Right lobe of liver (tissue), 4 donors: ENCODE results near the gene KCNA4.

Experiments
- CTCF ChIP-seq, 4 donors: fragments of 200-600 bp in 3 of 4; fragments of 450-650 bp in 1 of 4; IDR thresholded peaks; one replicate each; pipeline versions ENCODE4 v1.5.1 to v1.8.0; 2016 to 2022; ENCODE audit warnings: antibody characterized with exemption in 4 of 4, mild to moderate bottlenecking in 2 of 4
- POLR2A ChIP-seq: fragments of 450-650 bp; IDR thresholded peaks from one replicate; pipeline ENCODE4 v1.6.1; 2017; ENCODE audit warnings: antibody characterized with exemption, mild to moderate bottlenecking
- donor health status: DM: no; HTN: no; CAD: no.
- donor health status: DM: no; HTN: no; CAD: no.
- donor health status: DM: no; HTN: yes; CAD: no.

DNA sequence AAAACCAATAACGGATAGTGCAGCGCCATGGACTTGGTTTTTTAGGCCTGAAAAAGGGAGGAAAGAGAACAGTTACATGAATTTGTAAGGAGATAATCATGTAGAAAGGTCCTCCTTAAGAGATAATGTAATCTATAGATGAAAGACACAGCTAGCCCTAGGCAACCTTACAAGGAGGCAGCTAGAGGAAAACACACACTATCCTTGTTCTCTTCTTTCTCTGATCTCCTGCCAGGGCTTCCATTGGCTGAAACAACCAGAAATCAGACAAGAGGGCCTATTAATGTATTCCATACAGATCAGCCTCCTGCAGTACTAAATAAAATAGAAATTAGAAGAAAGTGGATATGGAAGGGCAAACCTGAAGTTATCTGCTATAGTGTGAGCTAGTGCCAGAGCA, 53.0 kb downstream of the KCNA4 start:
- TF ChIP-seq POLR2A (no peak), CTCF (IDR thresholded peaks at IDR 0.05) (no peak)
